Measurements from ENCODE around the gene CDC42EP5. TPM values are rescaled to one million over a fixed set of nuclear protein-coding genes. Genes with fewer than 3 reads are reported as not detected.

Gene CDC42EP5
- total RNA-seq, 1 donor from 2014 or later = 64.2 TPM

- Histone ChIP-seq H3K9me3 (ENCODE audit: insufficient read depth, low read depth, low read length) (no peaks in the 10 kb centered on the region), H3K36me3 (ENCODE audit: insufficient read depth, low read length) (peaks cover 24% of the 10 kb centered on the region), H2AFZ (ENCODE audit: low read depth, low read length) (no peak overlapping the region), H3K79me2 (ENCODE audit: insufficient read depth, low read length) (peaks cover 82% of the 10 kb centered on the region), H3K4me2 (ENCODE audit: low read length) (peak overlapping the region; percentile 99), H4K20me1 (ENCODE audit: insufficient read depth, low read length) (peaks cover 58% of the 10 kb centered on the region), H3K9ac (ENCODE audit: low read length) (peak overlapping the region; percentile 99), H3K4me1 (ENCODE audit: insufficient read depth, low read length) (peaks cover 27% of the 10 kb centered on the region), H3K27ac (ENCODE audit: low read depth, low read length) (peak overlapping the region; percentile 99), H3K4me3 (ENCODE audit: insufficient read depth, low read depth, low read length) (peak overlapping the region; percentile 94), H3K27me3 (ENCODE audit: insufficient read depth, low read length) (no peaks in the 10 kb centered on the region)
- Mint-ChIP-seq H3K36me3 (ENCODE audit: low read depth, unreplicated experiment) (peaks cover 13% of the 10 kb centered on the region), H3K27me3 (ENCODE audit: low read depth, unreplicated experiment) (no peaks in the 10 kb centered on the region), H3K27ac (ENCODE audit: unreplicated experiment) (peak overlapping the region; percentile 97), H3K9me3 (ENCODE audit: unreplicated experiment) (peaks cover 2% of the 10 kb centered on the region), H3K4me3 (ENCODE audit: unreplicated experiment) (peak overlapping the region; percentile 97), H3K4me1 (ENCODE audit: low read depth, unreplicated experiment) (peaks cover 25% of the 10 kb centered on the region)
- TF ChIP-seq CTCF (IDR thresholded peaks at IDR 0.05; ENCODE audit: insufficient read depth, low read depth, low read length) = no peak
- TF ChIP-seq EZH2 (IDR thresholded peaks at IDR 0.05; ENCODE audit: insufficient read depth, low read length) = no peak
- DNase-seq (ENCODE audit: low read depth) (no peak), FAIRE-seq (no peak)
These were observed 23.4 kb downstream of the CDC42EP5 start for GRCh38 chr19:54449701-54450069.

DNA sequence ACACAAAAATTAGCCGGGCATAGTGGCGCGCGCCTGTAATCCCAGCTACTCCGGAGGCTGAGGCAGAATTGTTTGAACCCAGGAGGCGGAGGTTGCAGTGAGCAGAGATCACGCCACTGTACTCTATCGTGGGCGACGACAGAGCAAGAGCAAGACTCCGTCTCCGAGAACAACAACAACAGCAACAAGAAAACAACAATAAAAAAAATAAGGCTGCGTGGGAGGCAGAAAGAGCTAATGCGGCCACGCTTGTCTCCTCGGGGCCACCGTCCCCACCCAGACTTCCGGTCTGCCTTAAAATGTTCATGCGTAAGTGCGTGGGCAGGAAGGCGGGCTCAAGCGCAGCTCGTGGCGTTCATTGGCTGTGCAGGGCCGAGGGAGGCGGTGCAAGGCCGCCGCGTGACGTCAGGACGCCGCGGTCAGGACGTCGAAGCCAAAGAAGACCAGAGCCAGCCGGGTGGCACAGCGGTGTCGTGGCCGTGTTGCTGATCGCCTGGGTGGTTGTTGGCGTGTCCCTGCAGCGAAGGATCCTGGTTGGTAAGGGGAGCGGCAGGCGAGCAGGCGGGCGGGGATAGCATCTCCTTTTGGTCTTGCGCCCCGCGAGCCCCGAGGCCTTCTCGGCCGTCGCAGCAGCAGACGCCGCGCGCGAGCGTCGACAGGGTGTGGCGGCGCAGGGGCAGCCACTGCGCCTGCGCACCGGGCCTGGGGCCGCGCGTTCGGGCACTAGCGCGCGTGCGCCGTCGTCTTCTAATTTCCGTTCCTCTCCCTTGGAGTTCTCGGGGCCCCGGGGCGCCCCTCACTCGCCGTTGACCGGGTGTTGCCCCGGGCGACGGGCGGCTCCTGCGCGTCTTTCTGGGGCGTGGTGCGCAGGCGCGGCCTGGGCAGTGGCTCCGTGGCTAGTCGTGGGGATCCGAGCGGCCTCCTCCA is 24.1 kb downstream of the CDC42EP5 start, which contains the start of gene LENG8:
Gene LENG8, plus strand, starts transcription at position 426 of the 927 bp plus-strand sequence. CDS start 2,146 bp downstream, outside the sequence.
- H3K27ac Mint-ChIP-seq (ENCODE audit: unreplicated experiment) = peak within 1 kb of the TSS; percentile 100
- peak within 1 kb of the TSS; percentile 99 for H3K4me2 ChIP-seq (ENCODE audit: low read length)
- TF ChIP-seq CTCF (IDR thresholded peaks at IDR 0.05; ENCODE audit: insufficient read depth, low read depth, low read length) (no peak), EZH2 (IDR thresholded peaks at IDR 0.05; ENCODE audit: insufficient read depth, low read length) (no peak)
- H3K27me3 Mint-ChIP-seq (ENCODE audit: low read depth, unreplicated experiment) = no peaks in the 10 kb centered on the region
- H3K36me3 ChIP-seq (ENCODE audit: insufficient read depth, low read length) = peaks cover 23% of the 10 kb centered on the region
- H3K27ac ChIP-seq (ENCODE audit: low read depth, low read length) = peak within 1 kb of the TSS; percentile 99
- H3K79me2 ChIP-seq (ENCODE audit: insufficient read depth, low read length) = peaks cover 75% of the 10 kb centered on the region
- H3K27me3 ChIP-seq (ENCODE audit: insufficient read depth, low read length) = no peaks in the 10 kb centered on the region
- H3K4me1 Mint-ChIP-seq (ENCODE audit: low read depth, unreplicated experiment) = peaks cover 25% of the 10 kb centered on the region
- H3K4me3 ChIP-seq (ENCODE audit: insufficient read depth, low read depth, low read length) = peak within 1 kb of the TSS; percentile 94
- peaks cover 2% of the 10 kb centered on the region for H3K9me3 Mint-ChIP-seq (ENCODE audit: unreplicated experiment)
- peak within 1 kb of the TSS; percentile 97 for H3K4me3 Mint-ChIP-seq (ENCODE audit: unreplicated experiment)
- peak within 1 kb of the TSS; percentile 89 for H2AFZ ChIP-seq (ENCODE audit: low read depth, low read length)
- FAIRE-seq (peak; percentile 23), DNase-seq (ENCODE audit: low read depth) (peak; percentile 97)
- H3K4me1 ChIP-seq (ENCODE audit: insufficient read depth, low read length) = peaks cover 27% of the 10 kb centered on the region
- H3K9me3 ChIP-seq (ENCODE audit: insufficient read depth, low read depth, low read length) = no peaks in the 10 kb centered on the region
- H4K20me1 ChIP-seq (ENCODE audit: insufficient read depth, low read length) = peaks cover 51% of the 10 kb centered on the region
- H3K9ac ChIP-seq (ENCODE audit: low read length) = peak within 1 kb of the TSS; percentile 99
- peaks cover 14% of the 10 kb centered on the region for H3K36me3 Mint-ChIP-seq (ENCODE audit: low read depth, unreplicated experiment)

Data from astrocyte (in vitro differentiated cells and primary cell).